Measurements from ENCODE around the gene CCNL2.

Gene CCNL2

DNA sequence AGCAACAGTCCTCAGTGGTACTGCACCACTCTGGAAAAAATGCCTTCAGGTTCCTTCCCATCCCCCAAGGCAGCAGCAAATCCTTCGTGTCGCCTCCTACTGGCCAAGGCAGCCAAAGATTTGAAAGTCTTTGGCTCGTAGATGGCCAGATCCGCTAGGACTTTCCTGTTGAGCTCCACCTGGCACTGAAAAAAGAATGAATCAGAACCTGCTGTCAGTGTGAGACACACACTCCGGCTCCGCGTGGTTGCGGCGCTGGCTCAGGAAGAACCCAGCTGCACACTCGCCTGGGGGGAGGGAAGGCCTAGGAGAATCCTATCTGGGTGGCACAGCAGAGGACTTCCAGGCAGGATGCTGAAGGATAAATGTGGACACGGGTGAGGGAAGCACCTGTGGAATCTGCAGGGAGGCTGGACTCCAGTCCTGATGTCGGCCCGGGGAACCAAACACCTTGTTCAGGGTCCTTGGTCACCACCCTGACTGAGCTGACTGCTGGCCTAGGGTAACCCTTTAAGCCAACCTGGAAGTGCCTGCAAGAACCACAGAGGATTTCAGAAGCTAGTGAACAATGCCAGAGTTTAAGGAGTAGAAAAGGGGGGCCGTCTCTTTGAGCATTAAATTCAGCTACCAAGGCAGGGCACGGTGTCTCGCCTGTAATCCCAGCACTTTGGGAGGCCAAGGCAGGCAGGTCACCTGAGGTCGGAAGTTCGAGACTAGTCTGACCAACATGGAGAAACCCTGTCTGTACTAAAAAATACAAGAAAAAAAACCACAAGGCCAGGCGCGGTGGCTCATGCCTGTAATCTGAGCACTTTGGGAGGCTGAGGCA lies 3.2 kb upstream of the CCNL2 start:
- TF ChIP-seq POLR2A (IDR thresholded peaks at IDR 0.05; ENCODE audit: low read depth, low read length): no peak
- no peak for FAIRE-seq
- no peak for DNase-seq (ENCODE audit: insufficient read length, low spot score)

DNA sequence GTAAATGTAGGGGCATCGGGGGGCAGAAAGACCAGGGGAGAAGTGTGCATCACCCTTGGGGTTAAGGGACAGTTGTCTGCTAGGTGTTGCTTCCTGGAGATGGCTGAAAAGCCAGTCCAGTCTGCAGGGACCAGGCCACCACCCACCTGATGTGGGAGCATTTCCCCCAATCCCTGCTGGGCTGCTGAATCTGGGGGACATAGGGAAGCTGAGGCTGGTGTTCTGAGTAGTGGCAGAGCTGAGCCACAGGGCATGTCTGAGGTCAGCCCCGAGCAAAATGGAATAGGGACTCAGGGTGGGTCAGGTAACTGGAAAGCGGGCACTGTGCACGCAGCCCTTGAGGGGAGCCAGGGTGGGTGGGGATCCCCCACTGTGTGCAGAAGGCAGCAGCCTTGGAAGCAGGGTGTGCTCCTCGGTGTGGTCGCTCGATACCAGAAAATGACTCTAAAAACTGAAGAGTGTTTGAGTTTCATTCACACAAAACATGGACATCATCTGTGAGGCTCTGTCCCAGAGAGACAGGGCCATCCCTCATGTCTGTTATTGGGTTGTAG lies 2.4 kb upstream of the CCNL2 start:
- FAIRE-seq: no peak
- TF ChIP-seq POLR2A (IDR thresholded peaks at IDR 0.05; ENCODE audit: low read depth, low read length): no peak
- DNase-seq (ENCODE audit: insufficient read length, low spot score): no peak

DNA sequence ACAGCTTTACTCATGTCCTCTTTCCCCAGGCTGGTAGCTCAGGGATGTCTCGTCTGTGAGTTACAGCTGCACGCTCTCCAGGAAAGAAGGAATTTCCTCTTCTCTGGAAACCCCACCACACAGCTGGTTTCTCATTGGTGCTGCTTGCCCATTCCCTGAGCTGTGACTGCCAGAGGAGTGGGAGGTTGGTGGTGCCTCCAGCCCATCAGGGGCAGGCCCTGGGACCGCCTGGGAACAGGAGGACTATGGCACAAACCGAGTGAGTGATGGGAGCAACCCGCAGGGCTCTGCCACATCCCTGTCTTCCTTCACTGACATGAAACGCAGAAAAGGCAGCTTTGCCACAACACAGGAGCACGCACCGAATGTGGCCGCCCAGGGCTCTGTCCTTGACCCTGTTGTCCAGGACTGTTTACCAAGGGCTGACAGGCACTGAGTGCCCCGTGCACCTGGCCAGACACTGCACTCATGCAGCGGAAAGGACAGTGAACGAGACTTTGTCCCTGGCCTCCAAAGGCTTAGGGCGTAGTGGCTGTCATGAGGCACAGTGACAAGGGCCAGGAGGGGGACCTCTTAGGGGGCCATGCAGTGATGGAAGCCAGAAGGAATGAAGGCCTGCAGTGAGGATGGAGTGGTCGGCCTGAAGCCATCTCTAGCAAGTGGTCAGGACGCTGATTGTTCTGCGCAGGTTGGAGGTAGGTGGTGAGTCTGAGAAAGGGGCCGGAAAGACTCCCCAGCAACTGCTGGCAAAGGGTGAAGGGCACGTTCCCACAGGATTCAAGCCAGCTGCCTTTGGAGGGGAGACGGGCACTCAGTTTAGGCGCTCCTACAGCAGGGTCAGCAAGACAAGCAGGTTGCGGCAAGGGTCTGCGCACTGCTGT lies 1.7 kb upstream of the CCNL2 start:
- no peak for FAIRE-seq
- DNase-seq (ENCODE audit: insufficient read length, low spot score): no peak

DNA sequence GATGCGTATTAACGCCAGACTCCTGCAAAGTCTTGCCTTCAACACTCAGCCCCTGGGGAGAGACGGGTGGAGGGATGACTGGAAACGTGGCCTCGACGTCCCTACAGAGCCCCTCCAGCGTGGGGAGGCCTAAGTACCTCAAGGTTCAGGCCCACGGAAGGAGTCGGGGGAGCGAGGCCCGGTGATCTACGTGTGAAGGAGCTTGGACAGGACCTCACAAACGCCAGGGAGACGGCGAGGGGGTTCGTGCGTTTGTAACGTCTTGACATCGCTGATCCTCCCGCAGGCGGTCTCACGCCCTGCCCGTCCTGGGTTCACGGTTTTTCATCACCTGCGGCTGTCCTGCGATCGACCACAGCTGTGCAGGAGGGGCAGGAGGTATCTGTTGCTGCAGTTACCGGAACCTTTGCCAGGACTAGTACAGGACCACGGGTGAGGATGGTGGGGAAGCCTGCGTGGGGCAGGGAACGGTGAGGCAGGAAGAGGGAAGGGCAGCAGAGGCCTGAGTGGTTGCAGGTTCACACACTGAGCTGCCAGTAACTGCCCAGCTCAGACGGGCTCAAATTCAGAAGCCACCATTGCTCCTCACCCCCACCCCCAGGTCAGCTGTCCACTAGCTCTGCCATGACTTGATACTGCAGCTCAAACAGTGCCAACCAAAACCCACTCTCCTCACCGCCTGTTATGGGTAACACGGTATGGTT lies 889 bp upstream of the CCNL2 start:
- TF ChIP-seq POLR2A (IDR thresholded peaks at IDR 0.05; ENCODE audit: low read depth, low read length): no peak
- DNase-seq (ENCODE audit: insufficient read length, low spot score) (no peak), FAIRE-seq (no peak)

More for the DNA sequence above, 1.7 kb upstream of the CCNL2 start:
- TF ChIP-seq POLR2A (IDR thresholded peaks at IDR 0.05; ENCODE audit: low read depth, low read length): 0 out of 2 replicates have a peak, but pooled peaks have one; percentile 17

DNA sequence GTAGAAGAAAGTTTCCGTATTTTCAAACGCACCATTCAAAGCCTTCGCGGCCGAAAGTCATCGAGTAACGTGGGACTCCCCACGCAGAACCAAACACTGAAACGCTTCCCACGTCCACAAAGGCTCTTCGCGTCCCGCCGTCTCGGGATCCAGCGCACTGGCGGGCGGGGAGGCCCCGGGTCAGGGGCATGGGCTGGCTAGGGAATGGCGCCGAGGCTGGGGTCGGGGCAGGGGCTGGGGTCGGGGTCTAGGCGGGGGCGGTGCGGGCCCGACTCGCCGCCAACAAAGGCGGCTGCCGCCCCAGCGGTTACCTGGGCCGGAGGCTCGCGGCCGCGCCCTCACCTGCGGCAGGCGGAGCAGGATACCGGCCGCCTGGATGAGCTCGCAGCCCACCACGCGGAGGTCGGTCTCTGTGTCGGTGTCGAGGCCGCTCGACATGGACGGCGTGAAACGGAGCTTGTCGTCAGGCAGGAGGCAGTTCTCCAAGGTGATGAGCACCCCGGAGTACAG lies 403 bp downstream of the CCNL2 start:
- DNase-seq (ENCODE audit: insufficient read length, low spot score) (no peak), FAIRE-seq (no peak)
- no peak for TF ChIP-seq POLR2A (IDR thresholded peaks at IDR 0.05; ENCODE audit: low read depth, low read length)

DNA sequence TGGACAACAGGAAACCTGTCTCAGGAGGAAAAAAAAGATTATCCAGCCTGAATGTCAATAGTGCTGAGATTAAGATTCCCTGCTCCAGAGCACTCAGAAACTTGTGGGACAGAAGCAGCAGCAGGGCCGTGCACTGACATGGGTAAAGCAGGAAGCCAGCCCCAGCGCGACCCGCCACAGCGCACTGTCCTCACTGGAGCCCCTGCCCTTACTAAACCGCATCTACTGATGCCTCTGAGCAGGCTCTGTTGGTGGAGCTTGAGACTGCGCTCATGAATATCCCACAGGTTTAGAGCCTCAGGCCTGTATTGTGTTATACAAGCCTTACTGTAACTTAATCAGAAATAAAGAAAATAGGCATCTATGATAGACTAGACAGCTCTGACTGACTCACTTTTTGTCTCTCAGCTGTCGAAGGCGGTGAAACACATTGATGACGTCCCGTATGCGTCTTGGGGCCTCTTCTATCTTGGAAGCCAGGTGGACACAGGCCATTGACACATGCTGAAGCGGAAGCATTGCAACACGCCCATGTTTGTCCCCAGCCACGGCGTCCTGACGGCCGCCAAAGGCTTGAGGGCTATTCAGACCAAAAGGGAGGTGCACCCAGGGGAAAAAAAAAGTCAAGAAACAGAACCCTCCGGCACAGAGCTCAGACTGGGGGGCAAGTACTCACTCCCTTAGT lies 1.2 kb downstream of the CCNL2 start:
- DNase-seq (ENCODE audit: insufficient read length, low spot score): no peak
- TF ChIP-seq POLR2A (IDR thresholded peaks at IDR 0.05; ENCODE audit: low read depth, low read length): no peak
- FAIRE-seq: no peak

DNA sequence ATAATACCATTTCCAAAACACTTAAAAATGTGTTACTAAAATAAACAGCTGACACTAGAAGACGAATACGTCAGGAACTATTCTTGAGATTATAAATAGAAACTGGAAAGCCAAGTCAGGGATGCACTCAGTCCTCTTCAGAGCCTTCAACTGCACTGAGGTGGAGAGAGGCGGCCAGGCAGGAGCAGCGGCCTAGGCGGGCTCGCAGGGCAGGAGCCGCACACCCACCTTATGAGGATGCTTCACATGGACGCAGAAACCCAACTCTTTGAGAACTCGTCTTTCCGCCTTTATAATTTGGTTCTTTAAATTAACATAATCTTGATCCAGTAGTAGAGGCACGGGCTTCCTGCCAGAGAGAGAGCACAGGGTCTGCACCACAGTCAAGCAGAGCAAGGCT lies 4.0 kb downstream of the CCNL2 start:
- DNase-seq (ENCODE audit: insufficient read length, low spot score) (no peak), FAIRE-seq (no peak)
- no peak for TF ChIP-seq POLR2A (IDR thresholded peaks at IDR 0.05; ENCODE audit: low read depth, low read length)

DNA sequence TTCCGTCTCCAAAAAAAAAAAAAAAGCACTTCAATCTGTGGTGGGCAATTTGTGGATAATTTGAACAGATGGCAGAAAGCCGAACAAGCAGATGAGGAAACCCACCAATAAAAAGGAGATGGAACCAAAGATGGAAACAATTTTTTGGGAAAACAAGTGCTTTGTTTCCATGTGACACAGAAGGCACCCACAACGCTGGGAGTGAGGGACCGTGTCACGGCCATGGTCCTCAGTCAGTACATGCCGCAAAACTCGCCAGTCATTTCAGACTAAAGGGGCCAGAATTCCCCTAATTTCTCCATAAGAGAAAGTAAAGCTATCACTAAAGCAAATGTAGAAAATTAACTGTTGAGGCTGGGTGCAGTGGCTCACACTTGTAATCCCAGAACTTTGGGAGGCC lies 5.0 kb downstream of the CCNL2 start:
- no peak for TF ChIP-seq POLR2A (IDR thresholded peaks at IDR 0.05; ENCODE audit: low read depth, low read length)
- DNase-seq (ENCODE audit: insufficient read length, low spot score) (no peak), FAIRE-seq (no peak)

DNA sequence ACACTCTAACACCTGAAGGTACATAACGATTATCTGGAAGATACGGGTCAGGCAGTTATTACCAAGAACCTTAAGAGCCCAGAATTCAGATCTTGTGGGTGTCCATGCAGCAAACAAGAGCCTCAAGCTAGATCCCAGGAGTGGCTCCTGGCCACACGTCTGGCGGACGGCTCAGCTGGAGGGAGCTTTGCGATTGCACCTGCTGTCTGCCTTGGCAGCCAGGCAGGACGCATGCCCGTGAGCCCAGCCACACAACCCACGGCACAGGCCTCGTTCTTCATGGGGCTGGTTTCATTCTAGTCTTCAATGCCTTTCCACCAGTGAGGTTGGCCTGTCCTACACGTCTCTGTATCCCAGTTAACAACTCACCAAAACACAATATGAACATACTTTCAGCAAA lies 5.7 kb downstream of the CCNL2 start:
- no peak for TF ChIP-seq POLR2A (IDR thresholded peaks at IDR 0.05; ENCODE audit: low read depth, low read length)
- FAIRE-seq: no peak

DNA sequence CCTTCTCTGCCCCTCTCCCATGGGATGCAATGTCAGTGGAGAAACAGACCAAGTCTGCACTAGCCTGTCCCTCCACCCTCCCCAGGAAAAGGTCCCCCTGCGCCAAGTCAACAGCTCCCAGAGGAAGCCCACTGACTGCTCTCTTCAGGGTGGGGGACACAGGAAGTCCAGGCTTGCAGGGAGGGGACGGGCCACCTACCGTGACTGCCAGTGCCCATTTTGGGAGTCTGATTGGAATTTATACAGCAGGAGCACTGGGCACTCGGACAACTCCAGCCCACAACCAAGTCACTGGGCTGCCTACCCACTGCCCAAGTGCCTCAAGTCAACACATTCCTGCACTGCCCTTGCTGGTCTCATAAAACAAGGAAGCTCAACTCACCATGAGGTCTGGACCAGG lies 6.1 kb downstream of the CCNL2 start:
- FAIRE-seq (no peak), DNase-seq (ENCODE audit: insufficient read length, low spot score) (no peak)
- TF ChIP-seq POLR2A (IDR thresholded peaks at IDR 0.05; ENCODE audit: low read depth, low read length): no peak

More for the DNA sequence above, 5.7 kb downstream of the CCNL2 start:
- no peak for DNase-seq (ENCODE audit: insufficient read length, low spot score)

DNA sequence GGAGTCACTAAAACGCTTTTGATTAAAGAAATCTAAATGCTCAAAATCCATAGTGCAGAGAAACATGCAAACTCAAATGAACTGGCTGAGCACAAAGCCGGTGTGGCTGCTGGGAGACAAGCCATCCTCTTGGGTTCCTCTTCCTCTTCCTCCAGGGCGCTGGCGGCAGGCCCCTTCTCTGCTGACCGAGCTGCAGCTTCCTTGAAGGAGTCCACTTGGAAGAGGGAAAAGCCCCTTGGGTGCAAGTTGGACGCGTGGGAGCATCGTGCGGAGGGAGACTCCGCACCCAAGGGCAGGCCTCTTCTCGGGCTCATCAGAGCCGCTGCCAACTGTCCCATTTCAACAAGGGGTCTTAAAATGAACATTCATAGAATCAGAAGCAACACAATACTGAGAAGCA lies 7.9 kb downstream of the CCNL2 start:
- FAIRE-seq: no peak
- no peak for DNase-seq (ENCODE audit: insufficient read length, low spot score)
- TF ChIP-seq POLR2A (IDR thresholded peaks at IDR 0.05; ENCODE audit: low read depth, low read length): no peak

DNA sequence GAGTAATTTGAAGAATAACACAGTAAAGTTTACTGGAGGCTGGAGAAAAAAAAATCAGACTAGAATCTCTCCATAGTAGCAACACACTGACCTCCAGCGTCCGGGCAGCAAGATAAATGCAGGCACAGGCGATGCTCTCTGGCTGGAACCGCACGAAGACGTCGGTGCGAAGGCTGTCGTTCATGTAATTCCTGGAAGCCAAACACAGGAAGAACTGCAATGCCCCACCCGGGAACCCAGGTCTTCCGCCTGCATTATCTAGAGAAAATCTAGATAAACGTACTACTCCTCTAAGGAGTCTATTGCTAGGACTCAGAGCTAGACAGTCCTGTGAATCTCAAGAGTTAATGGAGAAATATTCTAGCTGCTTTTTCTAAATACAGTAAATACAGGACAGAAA lies 8.5 kb downstream of the CCNL2 start:
- TF ChIP-seq POLR2A (IDR thresholded peaks at IDR 0.05; ENCODE audit: low read depth, low read length): no peak
- no peak for FAIRE-seq
- DNase-seq (ENCODE audit: insufficient read length, low spot score): no peak

DNA sequence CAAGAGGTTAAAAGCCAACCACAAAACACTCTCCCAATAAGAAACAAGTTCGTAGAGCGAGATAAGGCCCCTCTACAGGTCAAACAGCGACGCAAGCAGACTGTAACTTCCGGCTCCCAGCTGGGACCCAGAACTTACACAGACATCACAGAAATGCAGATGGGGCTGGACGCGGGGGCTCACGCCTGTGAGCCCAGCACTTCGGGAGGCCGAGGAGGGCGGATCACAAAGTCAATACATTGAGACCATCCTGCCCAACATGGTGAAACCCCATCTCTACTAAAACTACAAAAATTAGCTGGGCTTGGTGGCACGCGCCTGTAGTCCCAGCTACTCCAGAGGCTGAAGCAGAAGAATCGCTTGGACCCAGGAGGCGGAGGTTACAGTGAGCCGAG lies 11.1 kb downstream of the CCNL2 start:
- FAIRE-seq (no peak), DNase-seq (ENCODE audit: insufficient read length, low spot score) (no peak)
- TF ChIP-seq POLR2A (IDR thresholded peaks at IDR 0.05; ENCODE audit: low read depth, low read length): no peak
